Activated naive CD8-positive, alpha-beta T cell treated with anti-CD3 and anti-CD28 coated beads, Interleukin-2, amount 50 U/mL, for 24 hours (primary cell): Measurements from ENCODE around the gene HS3ST6.
"Not testable (repeated sequence)": the region's sequence is repeated elsewhere in the genome, so short reads cannot be mapped to it uniquely, and the experiment has no call there.

Experiments used
- ATAC-seq: fragments of 150-1000 bp; cut with Tn5 transposase; one replicate; pipeline ENCODE4 v1.10.0; 2021
- DNase-seq: peaks from one replicate; pipeline ENCODE4 v3.0.0; 2021
- H3K27ac Mint-ChIP-seq: one replicate; pipeline ENCODE4 v1.8.0; 2021; ENCODE audit warnings: mild to moderate bottlenecking, mixed read lengths
- H3K27me3 Mint-ChIP-seq: one replicate; pipeline ENCODE4 v1.8.0; 2021; ENCODE audit warnings: mixed read lengths
- H3K36me3 Mint-ChIP-seq: one replicate; pipeline ENCODE4 v1.8.0; 2021; ENCODE audit warnings: low read depth, mixed read lengths
- H3K4me1 Mint-ChIP-seq: one replicate; pipeline ENCODE4 v1.8.0; 2021; ENCODE audit warnings: mixed read lengths
- H3K4me3 Mint-ChIP-seq: one replicate; pipeline ENCODE4 v1.8.0; 2021; ENCODE audit warnings: mild to moderate bottlenecking, moderate library complexity, mixed read lengths
- H3K9me3 Mint-ChIP-seq: one replicate; pipeline ENCODE4 v1.8.0; 2021; ENCODE audit warnings: mixed read lengths

Gene HS3ST6

DNA sequence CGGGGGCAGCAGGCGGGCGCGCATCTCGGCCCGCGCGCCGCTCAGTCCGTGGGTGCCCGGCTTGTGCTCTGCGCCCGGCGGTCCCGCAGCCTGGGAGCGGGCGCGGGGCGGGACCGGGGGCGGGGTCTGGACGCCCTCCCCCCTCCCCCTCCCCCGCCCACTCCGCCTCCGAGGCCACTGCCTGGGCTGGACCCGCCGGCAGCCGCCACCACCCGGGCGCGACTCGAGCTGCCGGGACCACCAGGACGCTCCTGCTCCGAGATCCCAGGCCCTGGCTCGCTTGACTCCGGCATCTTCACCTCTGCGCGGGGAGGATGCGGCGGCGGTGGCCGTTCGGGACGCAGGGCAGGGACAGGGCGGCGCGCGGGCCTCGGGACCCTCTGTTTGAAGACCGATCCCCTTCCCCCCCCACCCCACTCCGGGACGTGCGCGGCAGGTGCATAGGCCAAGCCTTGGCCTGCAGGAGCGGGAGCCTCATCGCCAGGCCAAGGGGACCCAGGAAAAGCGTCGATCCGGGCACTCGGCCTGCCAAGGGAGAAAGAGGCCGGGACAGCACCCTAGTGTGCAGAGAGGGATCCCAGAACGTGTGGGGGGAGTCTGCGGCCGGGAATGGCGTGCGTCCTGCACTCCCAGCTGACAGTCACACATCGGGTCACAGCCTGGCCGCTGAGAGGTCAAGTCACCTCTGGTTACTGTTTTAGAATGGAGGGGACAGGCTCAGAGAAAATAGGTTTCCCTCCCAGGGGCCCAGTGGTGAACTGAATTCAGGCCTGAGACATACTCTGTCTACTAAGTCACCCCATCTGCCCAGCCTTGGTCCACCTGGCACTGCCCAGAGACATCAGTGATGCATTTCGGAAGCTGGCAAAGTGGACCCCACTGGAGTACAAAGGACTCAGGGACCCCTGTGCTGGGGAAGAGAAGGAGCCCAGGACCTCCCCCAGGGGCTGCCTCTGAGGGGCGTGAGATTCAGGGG, at the start of gene HS3ST6:
HS3ST6 (minus strand) TSS at position 65 of the 976 bp plus-strand sequence. CDS start 92 bp downstream, outside the sequence.
- ATAC-seq (no peak), DNase-seq (no peak)
- no peaks in the 10 kb centered on the region for H3K36me3 Mint-ChIP-seq
- peaks cover 65% of the 10 kb centered on the region for H3K27me3 Mint-ChIP-seq
- H3K9me3 Mint-ChIP-seq = no peaks in the 10 kb centered on the region
- H3K4me1 Mint-ChIP-seq = no peaks in the 10 kb centered on the region
- H3K4me3 Mint-ChIP-seq = no peak within 1 kb of the TSS
- no peak within 1 kb of the TSS for H3K27ac Mint-ChIP-seq

DNA sequence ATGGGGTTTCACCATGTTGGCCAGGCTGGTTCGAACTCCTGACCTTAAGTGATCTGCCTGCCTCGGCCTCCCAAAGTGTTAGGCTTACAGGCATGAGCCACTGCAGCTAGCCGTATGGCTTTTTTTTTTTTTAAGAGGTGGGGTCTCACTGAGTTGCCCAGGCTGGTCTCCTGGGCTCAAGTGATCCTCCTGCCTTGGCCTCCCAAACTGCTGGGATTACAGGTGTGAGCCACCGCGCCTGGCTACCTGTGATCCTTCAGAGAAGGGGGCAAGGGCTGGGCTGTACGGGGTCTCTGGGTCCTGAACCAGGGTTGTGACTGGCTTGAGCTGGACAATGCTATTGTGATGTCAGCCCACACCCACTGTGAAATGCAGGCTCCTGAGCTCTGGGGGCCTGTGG, 48.2 kb upstream of the HS3ST6 start, which contains the start of gene RNF151:
RNF151 (plus strand) TSS at position 397 of the 400 bp plus-strand sequence. CDS start 26 bp downstream, outside the sequence.
- H3K9me3 Mint-ChIP-seq = no peaks in the 10 kb centered on the region
- no peaks in the 10 kb centered on the region for H3K27me3 Mint-ChIP-seq
- peak within 1 kb of the TSS; percentile 100 for H3K4me3 Mint-ChIP-seq
- H3K4me1 Mint-ChIP-seq = peaks cover 35% of the 10 kb centered on the region
- ATAC-seq (no peak), DNase-seq (no peak)
- H3K27ac Mint-ChIP-seq = peak within 1 kb of the TSS; percentile 100
- peaks cover 38% of the 10 kb centered on the region for H3K36me3 Mint-ChIP-seq

DNA sequence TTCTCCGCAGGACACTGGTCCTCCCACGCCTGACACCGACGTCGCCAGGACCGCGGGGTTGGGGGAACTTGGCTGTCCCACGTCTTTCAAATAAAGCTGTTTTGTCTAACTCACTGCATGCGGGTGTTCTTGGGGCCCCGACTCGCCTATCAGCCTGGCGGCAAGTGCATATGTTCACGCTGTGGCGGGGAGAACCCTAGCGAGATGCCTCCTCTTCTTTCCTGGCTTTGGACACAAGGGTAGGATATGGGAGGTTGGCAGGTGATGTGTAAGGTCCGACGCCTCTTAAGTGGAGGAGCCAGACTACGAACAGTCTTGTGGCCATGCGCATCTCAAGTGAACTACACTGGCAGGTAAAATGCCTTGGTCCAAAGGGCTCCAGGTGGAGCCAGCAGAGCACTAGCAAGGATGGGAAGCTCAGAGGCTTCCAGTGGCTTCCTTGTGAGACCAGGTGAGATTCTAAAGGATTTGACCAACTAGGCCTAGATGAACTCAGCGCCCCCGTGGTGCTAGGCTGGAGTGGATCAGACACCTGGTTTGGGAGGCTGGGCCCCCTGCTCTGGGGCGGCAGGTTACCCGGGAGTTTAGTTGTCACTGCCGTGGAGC, 47.3 kb upstream of the HS3ST6 start:
- Mint-ChIP-seq H3K4me1 (peaks cover 37% of the 10 kb centered on the region), H3K9me3 (no peaks in the 10 kb centered on the region), H3K27me3 (no peaks in the 10 kb centered on the region), H3K4me3 (peak overlapping the region; percentile 100), H3K27ac (peak overlapping the region; percentile 100), H3K36me3 (peaks cover 46% of the 10 kb centered on the region)
- ATAC-seq = no peak
- no peak for DNase-seq

DNA sequence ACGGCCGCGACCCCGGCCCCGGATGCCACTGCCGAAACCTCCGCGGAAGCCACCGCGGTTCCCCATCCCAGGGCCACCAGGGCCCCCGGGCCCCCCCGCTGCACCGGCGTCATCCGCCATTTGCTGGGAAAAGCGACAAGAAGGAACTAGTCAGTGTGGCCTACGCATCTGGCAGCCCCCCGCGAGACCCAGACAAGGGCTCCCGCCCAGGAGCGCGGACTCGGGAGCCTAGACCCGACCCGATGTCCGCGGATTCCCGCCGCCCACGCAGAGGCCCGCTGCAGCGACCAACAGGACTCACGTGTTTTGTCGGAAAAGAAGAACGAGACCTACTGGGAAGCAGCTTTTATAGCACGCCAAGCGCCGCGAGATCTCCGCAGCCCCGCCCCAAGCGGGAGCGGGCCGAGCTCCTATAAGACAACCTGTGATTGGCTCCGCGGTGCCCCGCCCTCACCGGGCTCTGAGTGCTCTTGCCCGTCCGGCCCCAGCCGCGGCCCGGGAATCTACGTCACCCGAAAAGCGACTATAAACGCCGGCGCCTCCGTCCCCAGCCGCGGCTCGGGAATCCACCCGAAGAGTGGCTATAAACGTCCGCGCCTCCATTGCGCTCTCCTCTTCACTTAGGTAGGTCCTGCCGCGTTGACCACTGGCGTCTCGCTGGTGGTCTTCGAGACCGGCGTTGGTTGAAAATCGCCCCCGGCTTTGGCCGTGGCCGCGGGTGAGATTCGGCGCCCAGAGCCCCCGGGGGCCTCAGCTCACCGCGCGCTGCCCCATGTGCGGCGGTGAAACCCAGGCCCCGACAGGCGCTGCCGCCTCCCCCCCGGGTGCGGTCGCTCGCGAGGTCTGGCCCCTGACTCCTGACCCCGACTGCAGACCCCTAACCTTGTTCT, 46.5 kb upstream of the HS3ST6 start, which contains the start of gene RPS2:
RPS2 (minus strand) TSS at position 321 of the 890 bp plus-strand sequence; CDS start at position 120, 201 bp downstream.
- no peaks in the 10 kb centered on the region for H3K27me3 Mint-ChIP-seq
- DNase-seq (peak; percentile 99), ATAC-seq (peak; percentile 78)
- H3K9me3 Mint-ChIP-seq = no peaks in the 10 kb centered on the region
- peak within 1 kb of the TSS; percentile 100 for H3K27ac Mint-ChIP-seq
- H3K4me3 Mint-ChIP-seq = peak within 1 kb of the TSS; percentile 100
- H3K4me1 Mint-ChIP-seq = peaks cover 42% of the 10 kb centered on the region
- peaks cover 52% of the 10 kb centered on the region for H3K36me3 Mint-ChIP-seq

DNA sequence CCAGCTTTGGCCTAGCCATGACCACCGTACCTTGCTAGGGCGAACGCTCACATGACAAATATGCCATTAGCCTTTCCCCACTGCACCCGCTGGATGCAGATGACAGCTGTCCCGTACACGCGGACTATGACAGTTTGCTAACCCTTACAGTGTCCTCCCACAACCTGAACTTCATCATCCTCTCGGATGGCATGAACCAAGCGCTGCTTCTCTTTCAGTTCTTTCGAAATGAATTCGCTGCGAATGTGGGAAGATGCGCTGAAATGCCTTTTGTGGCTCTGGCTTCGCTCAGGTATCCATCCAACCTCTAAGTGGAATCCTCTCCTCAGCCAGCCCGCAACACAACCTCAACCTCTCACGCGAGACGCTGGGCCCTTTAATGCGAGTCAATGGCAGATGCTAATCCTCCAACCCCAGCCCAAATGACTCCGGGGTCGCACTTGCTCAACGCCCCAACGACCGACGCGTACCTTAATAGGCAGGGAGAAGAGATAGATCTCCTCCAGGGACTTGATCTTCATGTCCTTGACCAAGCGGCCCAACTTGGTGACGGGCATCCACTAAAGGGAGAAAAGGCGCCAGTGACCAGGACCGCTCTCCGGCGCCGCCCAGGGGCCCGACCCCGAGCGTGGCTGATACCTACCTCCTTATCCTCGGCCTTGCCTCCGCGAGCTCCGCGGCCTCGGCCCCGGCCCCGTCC, 45.7 kb upstream of the HS3ST6 start:
- Mint-ChIP-seq H3K4me1 (peaks cover 45% of the 10 kb centered on the region), H3K27me3 (no peaks in the 10 kb centered on the region), H3K27ac (peak overlapping the region; percentile 100), H3K9me3 (no peaks in the 10 kb centered on the region), H3K4me3 (peak overlapping the region; percentile 100), H3K36me3 (peaks cover 52% of the 10 kb centered on the region)
- DNase-seq (no peak), ATAC-seq (no peak)

DNA sequence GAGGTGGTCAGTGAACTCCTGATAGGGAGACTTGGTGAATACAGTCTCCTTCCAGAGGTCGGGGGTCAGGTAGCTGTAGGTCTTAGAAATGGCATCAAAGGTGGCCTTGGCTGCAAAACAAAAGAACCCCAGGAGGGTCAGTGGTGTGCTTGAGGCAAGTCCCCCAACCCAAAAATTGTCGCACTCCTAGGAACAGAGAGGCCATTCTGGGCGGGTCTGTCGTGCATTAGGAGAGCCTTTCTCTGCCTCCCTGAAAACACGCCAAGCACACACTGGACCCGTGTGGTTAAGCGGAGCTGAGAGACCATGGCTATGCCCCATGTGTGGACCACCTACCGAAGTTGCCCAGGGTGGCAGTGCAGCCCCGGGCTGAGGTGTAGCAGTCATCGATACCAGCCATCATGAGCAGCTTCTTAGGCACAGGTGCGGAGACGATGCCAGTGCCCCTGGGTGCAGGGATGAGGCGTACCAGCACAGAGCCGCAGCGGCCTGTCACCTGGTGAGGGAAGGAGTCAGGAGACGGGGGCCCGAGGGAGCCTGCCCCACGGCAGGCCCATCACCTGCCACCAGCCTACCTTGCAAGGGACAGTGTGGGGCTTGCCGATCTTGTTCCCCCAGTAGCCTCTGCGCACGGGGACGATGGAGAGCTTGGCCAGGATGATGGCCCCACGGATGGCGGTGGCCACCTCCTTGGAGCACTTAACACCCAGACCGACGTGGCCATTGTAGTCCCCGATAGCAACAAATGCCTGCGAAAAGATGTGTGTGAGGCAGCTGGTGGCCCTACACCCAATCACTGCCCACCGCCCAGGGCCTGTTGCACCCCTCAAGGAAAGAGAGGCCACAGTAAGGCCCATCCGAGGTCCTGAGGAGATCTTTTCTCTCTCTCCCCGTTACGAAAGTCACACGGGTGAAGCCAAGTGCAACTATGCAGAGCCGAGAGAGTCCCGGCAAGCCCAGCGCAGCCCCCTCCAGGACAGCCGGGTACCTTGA, 44.2 kb upstream of the HS3ST6 start:
- Mint-ChIP-seq H3K36me3 (peaks cover 52% of the 10 kb centered on the region), H3K4me1 (peaks cover 45% of the 10 kb centered on the region), H3K27ac (peak overlapping the region; percentile 100), H3K4me3 (peak overlapping the region; percentile 100)
- peak; percentile 14 for DNase-seq
- not testable (repeated sequence) for ATAC-seq, H3K9me3 Mint-ChIP-seq, H3K27me3 Mint-ChIP-seq

DNA sequence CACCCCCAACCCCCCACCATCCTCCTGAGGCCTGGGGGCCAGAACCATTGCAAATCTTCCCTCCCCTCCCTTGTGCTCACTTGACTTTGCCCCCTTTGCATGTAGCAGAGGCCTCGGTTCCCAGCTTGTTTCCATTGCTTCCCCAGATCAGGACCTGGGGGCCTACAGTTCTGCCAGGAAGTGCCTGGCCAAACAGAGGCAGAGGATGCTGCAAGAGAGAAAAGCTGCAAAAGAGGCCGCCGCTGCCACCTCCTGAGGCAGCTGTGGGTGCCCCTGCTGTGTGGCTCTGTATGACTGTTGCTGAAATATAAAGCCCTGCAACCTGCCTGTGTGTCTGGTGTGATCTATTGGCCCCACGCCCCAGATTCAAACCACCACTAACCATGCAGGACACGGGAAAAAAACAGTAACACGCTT, 43.4 kb upstream of the HS3ST6 start:
- DNase-seq (peak; percentile 38), ATAC-seq (no peak)
- Mint-ChIP-seq H3K4me1 (peaks cover 45% of the 10 kb centered on the region), H3K4me3 (peak overlapping the region; percentile 100), H3K36me3 (peaks cover 52% of the 10 kb centered on the region), H3K9me3 (no peaks in the 10 kb centered on the region), H3K27ac (peak overlapping the region; percentile 100), H3K27me3 (no peaks in the 10 kb centered on the region)

DNA sequence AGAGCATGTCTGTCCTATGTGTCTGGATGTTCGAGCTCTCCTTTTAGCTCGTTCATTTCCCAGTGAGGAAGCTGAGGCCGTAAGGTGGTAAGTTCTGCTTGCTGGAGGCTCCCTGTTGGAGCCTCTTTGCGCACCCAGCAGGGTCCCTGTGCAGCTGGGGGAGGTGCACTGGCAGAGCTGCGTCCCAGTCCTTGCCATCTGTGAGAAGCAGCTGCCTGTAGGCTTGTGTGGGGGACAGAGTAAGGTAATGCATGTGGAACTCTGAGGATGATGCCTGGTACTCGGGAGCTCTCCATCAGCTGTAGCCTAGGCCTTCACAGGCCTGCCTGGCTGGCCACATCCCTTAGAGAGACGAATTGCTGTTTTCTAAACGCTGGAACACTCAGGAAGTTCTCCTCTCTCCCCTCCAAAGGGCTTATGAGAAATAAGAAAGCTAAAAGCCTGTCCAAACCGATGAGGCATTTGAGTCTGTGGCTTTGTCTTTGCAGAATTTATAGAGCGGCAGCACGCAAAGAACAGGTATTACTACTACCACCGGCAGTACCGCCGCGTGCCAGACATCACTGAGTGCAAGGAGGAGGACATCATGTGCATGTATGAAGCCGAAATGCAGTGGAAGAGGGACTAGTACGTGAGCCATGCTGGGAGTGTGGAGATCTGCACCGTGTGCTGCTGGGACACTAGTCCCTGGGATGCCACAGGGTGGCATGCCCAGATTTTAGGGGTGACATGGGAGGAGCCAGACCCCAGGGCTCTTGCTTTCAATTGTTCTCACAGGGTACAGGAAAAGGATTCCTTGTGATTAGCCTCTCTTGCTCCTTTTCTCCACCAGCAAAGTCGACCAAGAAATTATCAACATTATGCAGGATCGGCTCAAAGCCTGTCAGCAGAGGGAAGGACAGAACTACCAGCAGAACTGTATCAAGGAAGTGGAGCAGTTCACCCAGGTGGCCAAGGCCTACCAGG, 42.7 kb upstream of the HS3ST6 start:
- DNase-seq = peak; percentile 64
- ATAC-seq = peak; percentile 31
- Mint-ChIP-seq H3K36me3 (peaks cover 52% of the 10 kb centered on the region), H3K9me3 (no peaks in the 10 kb centered on the region), H3K4me1 (peaks cover 45% of the 10 kb centered on the region), H3K27me3 (no peaks in the 10 kb centered on the region), H3K4me3 (peak overlapping the region; percentile 100), H3K27ac (peak overlapping the region; percentile 100)

DNA sequence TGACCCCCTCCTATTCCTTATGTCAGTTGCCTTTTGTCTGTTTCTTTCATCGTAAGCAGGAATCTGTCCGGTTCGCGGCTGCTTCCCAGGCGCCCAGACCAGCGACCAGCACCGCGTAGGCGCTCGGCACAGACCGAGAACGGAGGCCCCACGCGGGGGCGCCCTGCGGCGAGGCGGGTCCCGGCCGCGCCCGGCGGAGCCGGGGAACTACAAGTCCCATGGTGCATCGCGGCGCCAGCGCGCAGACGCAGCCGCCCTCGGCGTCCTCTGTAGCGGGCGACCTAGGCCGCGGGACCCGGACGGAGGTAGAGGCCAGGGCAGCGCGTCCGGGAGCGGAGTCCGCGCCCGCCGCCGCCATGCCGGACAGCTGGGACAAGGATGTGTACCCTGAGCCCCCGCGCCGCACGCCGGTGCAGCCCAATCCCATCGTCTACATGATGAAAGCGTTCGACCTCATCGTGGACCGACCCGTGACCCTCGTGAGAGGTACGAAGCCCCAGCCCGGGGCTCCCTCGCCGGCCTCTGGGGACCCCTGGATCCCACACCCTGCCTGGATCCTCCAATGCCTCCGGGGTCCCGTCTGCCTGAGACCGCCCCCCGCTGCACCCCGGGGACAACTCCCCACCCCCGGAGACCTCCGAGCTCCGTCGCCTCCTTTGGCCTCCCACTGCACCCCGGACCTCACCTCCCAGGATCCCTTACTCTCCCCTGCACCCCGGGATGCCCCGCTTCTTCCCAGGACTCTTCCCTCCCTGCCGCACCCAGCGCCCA, 41.2 kb upstream of the HS3ST6 start, which contains the start of gene NDUFB10:
NDUFB10 (plus strand) TSS at position 270 of the 771 bp plus-strand sequence; CDS start at position 357, 87 bp downstream.
- DNase-seq (peak; percentile 97), ATAC-seq (peak; percentile 72)
- peak within 1 kb of the TSS; percentile 100 for H3K4me3 Mint-ChIP-seq
- no peaks in the 10 kb centered on the region for H3K27me3 Mint-ChIP-seq
- H3K9me3 Mint-ChIP-seq = no peaks in the 10 kb centered on the region
- H3K4me1 Mint-ChIP-seq = peaks cover 36% of the 10 kb centered on the region
- peak within 1 kb of the TSS; percentile 100 for H3K27ac Mint-ChIP-seq
- peaks cover 43% of the 10 kb centered on the region for H3K36me3 Mint-ChIP-seq

DNA sequence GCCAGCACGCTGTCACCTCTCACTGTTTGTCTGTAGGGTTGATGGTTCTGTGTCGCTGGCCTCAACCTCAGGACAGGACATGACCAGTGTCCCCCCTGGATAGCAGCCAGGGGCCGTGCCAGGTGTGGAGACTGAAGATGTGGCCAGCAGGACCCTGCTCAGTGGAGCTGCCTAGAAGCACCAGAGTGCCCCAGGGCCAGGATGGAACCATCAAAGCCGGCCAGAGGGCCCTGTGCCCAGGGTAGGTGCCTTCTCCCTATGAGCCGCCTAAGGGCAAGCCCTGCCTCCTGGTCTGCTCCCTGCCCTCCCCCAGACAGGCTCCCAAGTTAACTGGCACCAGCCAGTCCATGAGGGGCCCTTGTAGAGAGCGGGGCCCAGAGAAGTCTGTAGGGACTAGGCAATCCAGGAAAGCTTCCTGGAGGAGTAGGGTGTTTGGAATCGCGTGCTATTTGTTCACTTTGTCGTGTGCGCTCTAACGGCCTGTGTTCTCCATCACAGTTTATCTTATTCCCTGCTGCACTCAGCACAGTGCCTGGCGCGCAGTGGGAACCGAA, 40.6 kb upstream of the HS3ST6 start:
- DNase-seq (no peak), ATAC-seq (no peak)
- peaks cover 37% of the 10 kb centered on the region for H3K36me3 Mint-ChIP-seq
- no peaks in the 10 kb centered on the region for H3K9me3 Mint-ChIP-seq
- H3K4me1 Mint-ChIP-seq = peaks cover 33% of the 10 kb centered on the region
- H3K4me3 Mint-ChIP-seq = peak overlapping the region; percentile 100
- H3K27ac Mint-ChIP-seq = peak overlapping the region; percentile 100
- no peaks in the 10 kb centered on the region for H3K27me3 Mint-ChIP-seq

DNA sequence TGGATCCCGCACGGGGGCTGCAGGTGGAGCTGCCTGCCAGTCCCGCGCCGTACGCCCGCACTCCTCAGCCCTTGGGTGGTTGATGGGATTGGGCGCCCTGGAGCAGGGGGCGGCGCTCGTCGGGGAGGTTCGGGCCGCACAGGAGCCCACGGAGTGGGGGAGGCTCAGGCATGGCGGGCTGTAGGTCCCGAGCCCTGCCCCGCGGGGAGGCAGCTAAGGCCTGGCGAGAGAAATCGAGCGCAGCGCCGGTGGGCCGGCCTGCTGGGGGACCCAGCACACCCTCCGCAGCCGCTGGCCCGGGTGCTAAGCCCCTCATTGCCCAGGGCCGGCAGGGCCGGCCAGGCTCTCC, 39.9 kb upstream of the HS3ST6 start:
- Mint-ChIP-seq H3K36me3 (peaks cover 31% of the 10 kb centered on the region), H3K4me1 (peaks cover 29% of the 10 kb centered on the region)
- not testable (repeated sequence) for ATAC-seq, H3K27ac Mint-ChIP-seq, H3K4me3 Mint-ChIP-seq, H3K9me3 Mint-ChIP-seq, DNase-seq, H3K27me3 Mint-ChIP-seq
